Frontal cortex (tissue), 4 donors: ENCODE data around the gene OASL. TPM values are rescaled to one million over a fixed set of nuclear protein-coding genes. Genes with fewer than 3 reads are reported as not detected.
"Not testable (repeated sequence)": the region's sequence is repeated elsewhere in the genome, so short reads cannot be mapped to it uniquely, and the experiment has no call there.

Experiments used
- DNase-seq, 2 donors: peaks; one replicate each; pipeline ENCODE4 v3.0.0; 2012; ENCODE audit warnings: low spot score in 2 of 2
- FAIRE-seq: peaks from 2 replicates; lab custom pipeline; 2012; peaks lifted over from hg19 to GRCh38; lab: Jason Lieb, UNC
- total RNA-seq: library from RNA; depleted of rRNA; stranded (reverse); fragments of >200 nt; gene quantifications from one replicate; pipeline ENCODE4 v1.2.3, GENCODE V29; 2014
- donor health status: control.
- donor health status: control.
- donor health status: control.

The OASL gene
- total RNA-seq, 1 donor from 2014 or later, result not detected

DNA sequence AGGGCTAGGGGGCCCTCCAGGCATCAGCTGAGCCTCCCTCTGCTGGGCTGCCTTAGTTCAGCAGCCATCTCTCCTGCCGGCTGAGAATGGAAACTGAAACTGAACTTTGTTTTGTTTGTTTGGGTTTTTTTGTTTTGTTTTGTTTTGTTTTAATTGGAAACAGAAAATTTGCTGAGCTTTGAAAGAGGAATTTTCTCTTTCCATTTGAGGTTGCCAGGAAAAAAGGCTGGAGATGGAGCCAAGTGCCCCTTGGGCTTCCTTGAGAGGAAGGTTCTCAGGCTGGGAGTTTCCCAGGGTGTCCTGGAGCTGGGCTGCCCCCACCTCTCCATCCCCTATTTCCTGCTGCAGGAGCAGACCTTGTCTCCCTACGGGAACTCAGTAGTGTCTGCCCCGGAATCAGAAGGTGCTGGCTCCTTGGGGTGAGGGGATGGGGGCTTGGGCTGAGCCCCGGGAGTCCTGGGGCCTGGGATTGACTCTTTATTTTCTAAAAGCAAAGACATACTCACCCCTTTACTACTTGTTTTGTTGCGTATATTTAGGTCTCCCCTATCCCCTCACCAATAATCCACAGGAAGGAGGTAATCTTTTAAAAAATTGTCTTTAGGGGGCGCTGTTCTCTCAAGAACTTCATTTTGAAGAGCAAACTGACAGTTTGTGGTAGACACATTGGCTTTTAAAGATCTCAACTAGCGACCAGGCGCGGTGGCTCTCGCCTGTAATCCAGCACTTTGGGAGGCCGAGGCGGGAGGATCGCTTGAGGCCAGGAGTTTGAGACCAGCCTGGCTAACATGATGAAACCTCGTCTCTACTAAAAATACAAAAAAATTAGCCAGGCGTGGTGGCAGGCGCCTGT lies 21.3 kb upstream of the OASL start:
- no peak for FAIRE-seq
- peak in 1 of 2 donors; percentile 26 for DNase-seq

DNA sequence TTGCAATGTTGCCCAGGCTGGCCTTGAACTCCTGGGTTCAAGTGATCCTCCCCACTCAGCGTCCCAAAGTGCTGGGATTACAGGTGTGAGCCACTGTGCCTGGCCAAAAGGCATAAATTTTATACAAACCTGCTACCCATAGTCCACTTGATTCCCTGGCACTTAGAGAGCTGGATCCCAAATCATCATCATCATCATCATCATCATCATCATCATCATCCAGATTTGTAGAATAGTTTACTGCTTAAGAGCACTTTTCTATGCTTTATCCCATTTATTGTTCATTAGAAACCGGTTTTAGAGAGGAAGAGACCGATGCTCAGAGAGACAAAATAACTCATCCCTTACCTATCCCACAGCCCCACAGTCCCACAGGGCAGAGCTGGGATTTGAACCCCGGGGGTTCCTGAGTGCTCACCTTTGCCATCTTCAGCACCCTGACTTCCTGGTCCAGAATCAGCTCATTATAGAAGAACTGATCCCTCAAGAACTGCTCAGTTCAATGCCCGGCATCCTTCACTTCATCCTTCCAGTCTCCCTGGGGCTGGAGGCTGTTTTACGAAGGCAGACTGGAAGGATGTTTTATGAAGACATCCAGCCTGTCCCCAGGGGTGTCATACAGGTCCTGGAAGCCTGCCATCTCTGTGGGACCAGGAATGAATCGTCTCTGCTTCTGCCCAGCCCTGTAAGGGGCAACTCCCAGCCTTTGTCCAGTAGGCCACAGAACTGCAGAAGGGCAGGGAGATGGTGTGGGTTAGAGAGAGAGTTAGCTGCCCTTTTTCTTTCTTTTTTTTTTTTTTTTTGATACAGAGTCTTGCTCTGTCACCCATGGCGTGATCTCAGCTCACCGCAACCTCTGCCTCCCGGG lies 20.2 kb upstream of the OASL start:
- DNase-seq, result no peak
- FAIRE-seq, result no peak

DNA sequence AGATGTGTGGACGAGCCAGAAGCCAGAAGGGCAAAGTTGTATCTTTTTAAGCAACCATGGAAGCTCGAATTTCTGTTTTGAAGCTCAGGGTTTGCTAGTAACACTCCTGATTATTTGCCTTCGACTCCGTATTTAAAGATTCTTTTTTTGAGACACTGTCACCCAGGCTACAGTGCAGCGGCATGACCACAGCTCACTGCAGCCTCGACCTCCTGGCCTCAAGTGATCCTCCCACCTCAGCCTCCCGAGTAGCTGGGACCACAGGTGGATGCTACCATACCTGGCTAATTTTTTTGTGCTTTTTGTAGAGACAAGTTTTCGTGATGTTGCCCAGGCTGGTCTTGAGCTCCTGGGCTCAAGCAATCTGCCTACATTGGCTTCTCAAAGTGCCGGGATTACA lies 18.7 kb upstream of the OASL start:
- FAIRE-seq (no peak), DNase-seq (no peak)

DNA sequence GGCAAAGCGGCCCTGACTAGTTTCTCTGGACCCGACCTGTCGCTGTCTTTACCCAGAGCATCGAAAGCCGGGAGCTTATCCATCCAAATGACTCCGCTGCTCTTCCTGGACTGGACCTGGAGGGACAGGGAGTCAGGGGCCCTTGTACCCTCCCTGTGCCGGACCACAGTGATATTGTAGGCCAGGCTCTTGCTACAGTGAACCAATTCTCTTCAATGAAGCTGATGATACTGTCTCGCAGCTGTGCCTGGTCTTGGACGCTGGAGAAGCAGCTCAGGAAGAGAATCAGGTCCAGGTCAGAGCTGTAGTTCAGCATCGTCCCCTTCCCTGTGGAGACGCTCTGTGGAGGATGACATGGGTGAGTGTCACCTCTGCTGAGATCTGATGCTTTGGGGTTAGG lies 14.7 kb upstream of the OASL start:
- FAIRE-seq (no peak), DNase-seq (no peak)

DNA sequence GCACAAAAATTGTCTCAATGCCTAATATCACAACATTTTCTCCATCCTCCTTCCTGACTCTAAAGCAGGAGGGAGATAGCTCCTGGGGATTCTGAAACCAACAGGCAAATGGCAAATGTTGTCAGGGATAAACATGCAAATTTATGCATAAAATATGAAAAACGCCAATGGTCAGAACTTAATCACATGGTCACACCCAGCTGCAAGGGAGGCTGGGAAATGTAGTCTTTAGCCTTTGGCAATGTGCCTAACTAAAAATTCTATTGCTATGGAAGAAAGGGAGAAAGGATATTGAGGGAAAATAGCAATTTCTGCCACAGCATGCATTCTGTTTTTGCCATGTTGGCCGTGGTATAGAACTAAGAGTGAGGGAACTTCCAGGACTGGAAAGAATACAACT lies 11.7 kb upstream of the OASL start:
- FAIRE-seq (no peak), DNase-seq (peak in 1 of 2 donors; percentile 25)

DNA sequence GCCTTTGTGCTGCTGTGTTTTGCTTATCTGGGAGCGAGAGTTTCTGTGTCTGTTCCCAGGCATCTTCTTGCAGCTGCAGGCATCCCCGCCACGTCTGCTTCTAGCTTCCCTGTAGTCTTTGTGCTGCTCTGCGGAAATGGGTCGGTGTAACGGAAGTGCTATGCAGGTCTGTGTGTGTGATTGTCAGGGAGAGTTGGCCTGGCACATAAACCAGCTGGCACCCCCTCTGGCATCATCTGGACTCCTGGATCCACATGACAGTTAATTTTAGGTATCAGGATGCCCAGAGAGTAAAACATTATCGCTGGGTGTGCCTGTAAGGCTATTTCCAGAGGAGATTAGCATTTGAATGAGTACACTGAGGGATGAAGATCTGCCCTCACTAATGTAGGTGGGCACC lies 9.4 kb upstream of the OASL start:
- DNase-seq (no peak), FAIRE-seq (no peak)

DNA sequence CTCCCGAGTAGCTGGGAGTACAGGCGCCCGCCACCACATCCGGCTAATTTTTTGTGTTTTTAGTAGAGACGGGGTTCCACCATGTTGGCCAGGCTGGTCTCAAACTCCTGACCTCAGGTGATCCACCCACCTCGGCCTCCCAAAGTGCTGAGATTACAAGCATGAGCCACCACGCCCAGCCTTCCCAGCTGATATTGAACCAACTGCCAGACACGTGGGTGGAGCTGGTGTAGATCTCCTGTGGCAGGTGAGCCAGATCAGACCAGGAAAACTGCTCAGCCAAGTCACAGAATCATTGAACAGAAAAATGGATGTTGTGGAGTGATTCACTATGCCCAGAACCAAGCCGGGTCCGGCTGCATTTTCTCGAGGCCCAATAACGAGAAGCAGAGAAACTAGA lies 8.4 kb upstream of the OASL start:
- FAIRE-seq, DNase-seq: not testable (repeated sequence)

DNA sequence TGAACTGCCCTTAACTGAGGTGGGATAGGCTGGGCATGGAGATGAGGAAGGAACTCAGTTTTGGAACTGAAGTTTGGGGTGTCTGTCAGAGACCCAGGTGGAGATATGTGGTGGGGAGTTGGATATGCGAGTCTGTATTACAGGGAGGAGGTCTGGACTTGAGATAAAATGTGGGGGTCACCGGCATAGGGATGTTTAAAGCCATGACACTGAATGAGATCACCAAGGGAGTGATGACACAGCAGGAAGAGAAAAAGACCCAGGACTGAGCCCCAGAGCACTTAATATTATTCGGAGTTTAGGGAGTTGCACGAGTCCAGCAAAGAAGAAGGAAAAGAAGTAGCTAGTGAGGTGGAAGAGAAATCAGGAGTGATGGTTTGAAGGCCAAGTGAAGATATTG lies 4.0 kb upstream of the OASL start:
- FAIRE-seq (no peak), DNase-seq (no peak)

DNA sequence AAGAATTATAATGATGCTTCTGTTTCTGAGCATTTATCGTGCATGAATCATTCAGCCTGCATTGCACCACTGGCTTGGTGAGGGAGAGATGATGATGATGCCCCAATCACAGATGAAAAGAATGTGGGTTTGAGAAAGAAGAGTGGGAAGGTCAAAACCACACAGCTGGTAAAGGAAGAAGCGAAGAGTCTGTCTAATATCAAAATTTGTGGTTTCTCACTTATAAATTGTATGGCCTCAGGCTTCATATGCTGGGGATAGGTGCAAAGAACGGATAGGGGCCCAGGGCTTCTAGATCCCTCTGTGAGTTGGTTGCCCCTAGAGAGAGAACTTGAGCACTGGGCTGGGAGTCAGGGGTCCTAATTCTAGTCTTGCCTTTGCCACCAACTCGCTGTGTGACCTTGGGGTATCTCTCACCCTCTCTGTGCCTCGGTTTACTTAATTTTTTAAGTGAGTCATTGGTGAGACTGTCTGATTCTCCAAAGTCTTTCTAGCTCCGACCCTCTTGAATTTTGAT lies 2.2 kb downstream of the OASL start:
- DNase-seq, result no peak
- FAIRE-seq, result no peak

DNA sequence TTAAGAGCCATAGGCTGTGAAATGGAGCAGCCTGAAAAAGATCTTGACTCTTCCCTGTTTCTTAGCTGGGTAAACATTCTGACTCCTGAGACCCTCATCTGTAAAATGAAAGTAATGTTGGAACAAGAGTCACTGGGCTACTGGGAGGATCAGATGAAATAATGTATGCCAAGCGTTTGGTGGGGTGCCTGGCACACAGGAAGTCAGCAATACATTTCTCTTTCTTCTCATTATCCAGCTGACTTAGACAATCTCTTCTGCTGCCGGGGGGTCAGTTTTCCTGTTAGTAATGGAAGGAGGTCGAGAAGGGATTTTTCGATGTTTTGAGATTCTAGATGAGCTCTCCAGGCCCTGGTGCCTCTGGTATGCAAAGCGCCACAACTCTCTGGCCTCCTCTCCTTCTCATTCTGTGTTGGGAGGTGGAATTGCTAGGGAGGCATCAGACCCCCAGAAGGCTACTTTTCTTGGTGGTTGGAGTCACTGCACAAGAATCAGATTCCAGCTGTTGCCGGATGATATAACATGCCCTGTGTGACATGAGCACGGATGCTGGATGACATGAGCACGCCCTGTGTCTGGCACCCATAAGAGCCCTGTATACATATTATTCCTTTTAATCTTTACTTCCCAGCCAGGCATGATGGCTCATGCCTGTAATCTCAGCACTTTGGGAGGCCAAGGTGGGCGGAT lies 4.3 kb downstream of the OASL start:
- DNase-seq (no peak), FAIRE-seq (no peak)

DNA sequence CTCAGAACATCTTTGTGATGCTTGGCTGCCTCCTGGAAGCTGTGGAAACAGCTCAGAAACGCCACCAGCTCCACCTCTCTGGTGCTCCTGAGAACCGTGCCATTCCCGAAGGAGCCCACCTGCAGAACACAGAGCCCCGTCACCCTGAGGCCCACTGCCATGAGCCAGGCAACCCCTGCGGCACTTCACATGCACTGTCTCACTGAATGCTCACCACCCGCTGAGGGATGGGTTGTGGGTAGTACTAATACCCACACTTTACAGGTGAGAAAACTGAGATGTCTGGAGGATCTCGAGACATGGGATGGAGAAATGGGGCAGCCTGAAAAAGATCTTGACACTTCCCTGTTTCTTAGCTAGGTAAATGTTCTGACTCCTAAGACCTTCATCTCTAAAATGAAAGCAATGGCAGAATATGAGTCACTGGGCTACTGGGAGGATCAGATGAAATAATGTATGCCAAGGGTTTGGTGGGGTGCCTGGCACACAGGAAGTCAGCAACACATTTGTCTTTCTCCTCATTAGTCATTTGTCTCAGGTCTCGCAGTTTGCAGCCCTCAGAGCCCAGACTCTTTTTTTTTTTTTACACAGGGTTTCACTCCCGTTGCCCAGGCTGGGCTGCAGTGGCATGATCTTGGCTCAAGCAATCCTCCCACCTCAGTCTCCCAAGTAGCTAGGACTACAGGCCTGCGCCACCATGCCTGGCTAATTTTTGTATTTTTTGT lies 5.3 kb downstream of the OASL start:
- DNase-seq, result no peak

DNA sequence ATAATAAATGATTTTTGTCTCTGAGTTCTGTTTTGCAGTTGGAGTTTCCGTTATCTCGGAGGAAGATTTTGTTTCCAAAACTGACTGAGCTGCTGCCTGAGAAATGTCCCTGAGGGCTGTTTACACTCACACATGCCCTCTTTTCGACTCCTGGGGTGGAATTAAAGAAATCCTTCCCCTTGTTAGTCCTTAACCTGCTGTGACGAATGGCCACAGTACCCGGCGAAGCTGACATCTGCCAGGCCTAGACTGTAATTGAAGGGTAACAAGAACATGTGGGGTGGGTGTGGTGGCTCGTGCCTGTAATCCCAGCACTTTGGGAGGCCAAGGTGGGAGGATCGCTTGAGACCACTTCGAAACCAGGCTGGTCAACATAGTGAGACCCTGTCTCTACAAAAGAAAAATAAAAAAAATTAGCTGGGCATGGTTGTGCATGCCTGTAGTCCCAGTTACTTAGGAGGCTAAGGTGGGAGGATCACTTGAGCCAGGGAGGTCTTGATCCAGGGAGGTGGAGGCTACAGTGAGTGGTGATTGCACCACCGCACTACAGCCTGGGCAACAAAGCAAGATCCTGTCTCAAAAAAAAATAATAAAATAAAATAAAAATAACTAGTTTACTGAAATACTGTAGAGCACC lies 8.4 kb downstream of the OASL start:
- FAIRE-seq (no peak), DNase-seq (no peak)

More for the DNA sequence above, 5.3 kb downstream of the OASL start:
- no peak for FAIRE-seq

DNA sequence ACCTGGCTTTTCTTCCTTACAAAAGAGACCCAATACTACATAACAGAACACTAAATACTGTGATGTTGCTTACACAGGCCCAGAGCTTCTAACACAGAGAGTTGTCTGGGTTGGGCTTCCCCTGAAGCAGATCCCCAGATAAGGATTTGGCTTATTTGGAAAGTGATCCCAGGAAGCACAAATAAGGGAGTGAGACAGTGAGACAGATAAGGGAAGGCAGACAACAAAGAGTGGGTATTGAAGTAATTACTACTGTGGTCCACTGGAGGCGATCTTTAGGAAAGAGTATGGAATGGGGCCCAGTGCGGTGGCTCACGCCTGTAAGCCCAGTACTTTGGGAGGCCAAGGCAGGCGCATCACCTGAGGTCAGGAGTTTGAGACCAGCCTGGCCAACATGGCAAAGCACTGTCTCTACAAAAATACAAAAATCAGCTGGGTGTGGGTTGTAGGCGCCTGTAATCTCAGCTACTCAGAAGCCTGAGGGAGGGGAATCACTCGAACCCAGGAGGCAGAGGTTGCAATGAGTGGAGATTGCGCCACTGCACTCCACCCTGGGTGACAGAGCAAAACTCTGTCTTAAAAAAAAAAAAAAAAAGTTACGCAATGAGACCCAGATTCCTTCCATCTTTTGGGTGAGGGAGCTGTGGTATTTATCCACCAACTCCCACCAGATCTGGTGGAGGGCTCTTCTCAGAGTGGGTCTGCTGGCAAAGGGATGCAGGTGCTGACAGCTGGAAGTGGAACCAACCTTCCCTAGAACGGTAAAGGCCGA lies 12.6 kb downstream of the OASL start:
- DNase-seq (no peak), FAIRE-seq (no peak)

DNA sequence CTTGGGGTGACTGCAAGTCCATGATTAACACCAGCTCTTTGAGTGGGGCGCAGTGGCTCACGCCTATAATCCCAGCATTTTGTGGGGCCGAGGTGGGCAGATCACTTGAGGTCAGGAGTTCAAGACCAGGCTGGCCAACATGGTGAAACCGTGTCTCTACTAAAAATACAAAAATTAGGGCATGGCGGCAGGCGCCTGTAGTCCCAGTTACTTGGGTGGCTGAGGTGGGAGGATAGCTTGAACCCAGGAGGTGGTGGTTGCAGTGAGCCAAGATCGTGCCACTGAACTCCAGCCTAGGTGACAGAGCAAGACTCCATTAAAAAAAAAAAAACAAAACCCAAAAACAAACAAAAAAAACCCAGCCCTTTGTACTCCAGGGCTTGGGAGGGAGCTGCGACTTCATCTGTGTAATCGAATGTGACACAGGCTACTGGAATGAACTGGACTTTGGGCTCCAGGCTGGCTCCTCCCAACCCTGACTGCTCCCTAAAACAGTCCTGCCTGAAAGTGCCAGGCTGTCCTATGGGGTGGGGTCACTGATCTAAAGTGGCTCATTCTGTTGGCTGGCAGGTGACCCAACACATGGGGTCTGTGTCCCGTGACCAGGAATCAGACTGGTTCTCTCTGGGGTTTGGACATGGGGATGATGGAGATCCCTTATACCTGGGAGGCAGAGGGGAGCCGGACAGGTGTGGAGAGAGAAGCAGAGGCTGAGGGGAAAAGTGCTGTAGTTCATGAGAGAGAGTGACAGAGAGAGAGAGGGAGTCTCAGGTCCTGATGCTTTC lies 13.4 kb downstream of the OASL start:
- DNase-seq, result no peak
- FAIRE-seq, result no peak

DNA sequence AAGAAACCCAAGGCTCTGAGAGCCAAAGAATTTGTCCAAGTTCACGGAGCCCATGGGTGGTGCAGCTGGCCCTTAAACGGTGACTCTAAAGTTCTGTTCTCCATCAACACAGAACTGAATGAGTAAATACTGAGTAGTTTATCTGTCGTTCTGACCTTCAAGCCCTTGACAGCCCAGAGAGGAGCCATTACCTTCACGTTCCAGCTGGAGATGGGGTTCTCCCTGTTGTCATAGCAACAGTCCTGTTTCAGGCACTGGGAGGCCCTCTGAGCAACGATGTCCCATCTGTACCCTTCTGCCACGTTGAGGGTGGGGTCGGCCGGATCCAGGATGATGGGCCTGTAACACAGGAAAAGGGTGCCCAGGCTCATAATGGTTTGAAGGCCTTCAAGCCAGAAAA lies 15.2 kb downstream of the OASL start:
- FAIRE-seq, result no peak
- DNase-seq, result no peak

DNA sequence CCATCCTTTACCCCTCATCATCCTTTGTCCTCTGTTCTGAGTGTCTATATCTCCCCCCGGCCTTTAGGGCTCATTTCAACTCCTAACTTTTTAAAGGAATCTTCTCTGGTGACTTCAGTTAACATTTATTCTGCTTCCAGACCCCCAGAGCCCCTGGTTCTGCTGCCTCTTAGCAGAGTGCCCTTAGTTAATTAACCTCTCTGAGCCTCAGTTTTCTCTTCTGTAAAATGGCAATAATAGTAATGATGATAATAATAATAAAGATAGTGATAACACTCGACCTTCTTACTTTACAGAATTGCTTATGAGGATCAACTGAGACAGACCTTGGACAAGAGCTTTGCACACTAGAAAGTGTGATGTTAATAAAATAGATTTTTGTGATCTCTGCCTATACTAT lies 16.3 kb downstream of the OASL start:
- FAIRE-seq, result no peak

DNA sequence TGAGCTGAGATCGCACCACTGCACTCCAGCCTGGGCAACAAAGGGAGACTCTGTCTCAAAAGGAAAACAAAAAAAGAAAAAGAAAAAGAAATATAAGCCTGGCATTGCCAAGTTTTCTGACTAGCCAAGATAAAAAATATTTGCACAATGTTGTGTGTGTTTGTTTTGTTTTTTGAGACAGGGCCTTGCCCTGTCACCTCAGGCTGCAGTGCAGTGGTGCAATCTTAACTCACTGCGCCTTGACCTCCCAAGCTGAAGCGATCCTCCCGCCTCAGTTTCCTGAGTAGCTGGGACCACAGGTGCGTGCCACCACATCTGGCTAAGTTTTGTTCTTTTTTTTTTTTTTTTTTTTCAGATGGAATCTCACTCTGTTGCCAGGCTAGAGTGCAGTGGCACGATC lies 17.3 kb downstream of the OASL start:
- DNase-seq (no peak), FAIRE-seq (no peak)

More for the DNA sequence above, 16.3 kb downstream of the OASL start:
- DNase-seq, result no peak
